ENCODE measurements around the gene ACTN2.

Gene ACTN2

DNA sequence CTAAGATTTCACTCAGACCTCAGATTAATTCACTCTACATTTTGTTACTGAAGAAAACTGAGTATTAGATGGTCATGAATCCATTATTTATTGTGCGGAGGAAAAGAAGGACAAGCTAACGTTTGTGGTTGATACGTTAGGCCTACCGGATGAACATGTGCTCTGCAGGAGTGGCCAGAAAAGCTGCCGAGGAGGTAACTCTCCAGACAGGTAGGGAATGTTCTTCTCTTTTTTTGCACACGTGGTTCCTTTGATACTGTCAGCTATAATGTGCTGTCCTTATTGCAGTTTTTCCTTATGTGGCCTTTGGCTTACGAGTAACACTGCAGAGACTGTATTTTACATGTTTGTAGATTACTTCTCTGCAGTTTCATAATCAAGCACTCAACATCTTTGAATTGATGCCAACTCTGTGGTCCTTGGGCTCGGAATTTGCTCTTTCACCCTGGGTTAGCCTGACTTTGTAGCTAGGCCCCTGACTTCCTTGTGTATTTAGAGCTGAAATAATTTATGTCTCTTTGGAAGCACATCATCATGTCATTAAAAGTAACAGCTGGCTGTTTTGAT, 122.3 kb downstream of the ACTN2 start:
- ATAC-seq (replicated peaks) (no peak), DNase-seq (no peak)
- Mint-ChIP-seq H3K36me3 (ENCODE audit: insufficient read depth) (peaks cover 43% of the 10 kb centered on the region), H3K27me3 (no peaks in the 10 kb centered on the region), H3K4me3 (no peak overlapping the region), H3K9me3 (no peaks in the 10 kb centered on the region), H3K27ac (no peak overlapping the region), H3K4me1 (ENCODE audit: low read depth in 2 of 2) (peaks cover 5 to 6% of the 10 kb centered on the region in 2 donors)

DNA sequence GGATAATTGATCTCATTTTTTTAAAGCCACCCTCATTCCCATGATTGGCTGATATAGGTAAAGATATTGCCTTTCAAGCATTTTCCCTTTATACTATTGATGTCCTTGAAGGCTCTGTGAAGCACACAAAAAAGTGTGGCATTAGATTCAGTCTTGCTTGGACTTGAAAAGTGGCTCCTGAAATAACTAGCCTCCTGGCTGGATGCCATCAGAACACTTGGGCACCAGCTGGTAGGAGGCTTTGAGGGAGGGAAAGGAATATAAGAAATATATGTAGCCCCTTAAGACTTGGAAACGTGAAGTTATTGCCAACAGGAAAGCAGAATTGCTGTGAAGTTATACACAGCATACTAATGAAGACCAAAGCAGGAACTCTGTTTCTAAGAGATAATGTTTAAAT, 122.8 kb downstream of the ACTN2 start:
- DNase-seq (no peak), ATAC-seq (replicated peaks) (no peak)
- Mint-ChIP-seq H3K4me1 (ENCODE audit: low read depth in 2 of 2) (peaks cover 5 to 6% of the 10 kb centered on the region in 2 donors), H3K27ac (no peak overlapping the region), H3K4me3 (no peak overlapping the region), H3K9me3 (no peaks in the 10 kb centered on the region), H3K36me3 (ENCODE audit: insufficient read depth) (peaks cover 48% of the 10 kb centered on the region), H3K27me3 (no peaks in the 10 kb centered on the region)

DNA sequence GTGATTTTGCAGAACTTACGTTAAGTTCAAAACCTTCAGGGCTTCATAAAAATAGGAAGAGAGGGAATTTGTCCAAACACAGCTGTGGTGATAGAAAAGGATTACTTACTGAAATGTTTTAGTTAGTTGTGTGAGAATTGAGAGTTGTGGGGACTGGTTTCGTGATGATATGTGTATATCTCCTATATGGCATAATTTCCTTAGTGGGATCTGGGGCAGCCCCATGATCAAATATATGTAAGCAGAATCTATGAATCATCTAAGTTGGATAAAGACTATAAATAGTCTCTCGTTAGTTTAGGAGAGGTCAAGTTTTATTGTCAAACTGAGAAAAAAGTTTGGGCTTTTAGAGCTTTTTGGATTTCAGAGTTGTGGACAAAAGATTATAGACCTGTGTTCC, 123.7 kb downstream of the ACTN2 start:
- no peak for ATAC-seq (replicated peaks)
- Mint-ChIP-seq H3K27ac (no peak overlapping the region), H3K9me3 (no peaks in the 10 kb centered on the region), H3K36me3 (ENCODE audit: insufficient read depth) (peaks cover 48% of the 10 kb centered on the region), H3K4me1 (ENCODE audit: low read depth in 2 of 2) (peaks cover 2 to 4% of the 10 kb centered on the region in 2 donors), H3K4me3 (no peak overlapping the region), H3K27me3 (no peaks in the 10 kb centered on the region)
- DNase-seq = no peak

DNA sequence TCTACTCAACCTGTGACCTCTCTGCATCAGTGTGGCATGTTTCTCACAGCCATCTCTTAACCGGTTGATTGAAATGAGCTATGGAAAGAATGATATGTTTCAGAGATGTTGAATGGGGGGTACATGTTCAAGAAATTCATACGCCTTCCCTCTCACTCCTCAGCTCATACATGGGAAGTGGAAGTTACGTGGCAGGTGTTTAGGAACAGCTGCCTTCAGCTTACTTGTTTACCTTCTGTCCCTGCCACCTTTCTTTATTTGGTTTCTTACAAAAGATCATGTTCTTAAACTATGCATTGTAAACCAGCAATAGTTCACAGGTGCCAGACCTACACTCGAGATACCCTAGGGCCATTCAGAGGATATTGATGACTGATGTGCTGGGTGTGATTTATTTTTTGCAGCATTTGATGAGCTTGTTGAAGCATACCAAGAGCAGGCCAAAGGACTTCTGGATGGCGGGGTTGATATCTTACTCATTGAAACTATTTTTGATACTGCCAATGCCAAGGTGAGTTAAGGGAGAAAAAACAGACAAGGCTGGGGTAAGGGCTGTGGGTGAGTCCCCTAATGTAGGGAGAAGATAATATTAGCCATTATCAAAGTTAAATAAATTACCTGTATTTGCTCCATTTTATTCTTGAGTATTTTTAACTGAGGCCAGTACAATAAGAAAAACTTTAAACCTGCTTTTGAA, 126.2 kb downstream of the ACTN2 start:
- no peak overlapping the region for H3K27ac Mint-ChIP-seq
- H3K9me3 Mint-ChIP-seq = no peaks in the 10 kb centered on the region
- no peak for DNase-seq
- H3K4me3 Mint-ChIP-seq = no peak overlapping the region
- peaks cover 63% of the 10 kb centered on the region for H3K36me3 Mint-ChIP-seq (ENCODE audit: insufficient read depth)
- H3K27me3 Mint-ChIP-seq = no peaks in the 10 kb centered on the region
- no peak for ATAC-seq (replicated peaks)
- H3K4me1 Mint-ChIP-seq (ENCODE audit: low read depth in 2 of 2) = peaks cover 2 to 4% of the 10 kb centered on the region in 2 donors
